GM06990 (cell line): ENCODE measurements around the gene RNFT2.

ENCODE experiments used
- DNase-seq: peaks from one replicate; pipeline ENCODE4 v3.0.0-alpha.2; 2011; ENCODE audit not compliant: insufficient read length; ENCODE audit errors: extremely low read depth
- H3K27me3 ChIP-seq: replicated peaks from 2 replicates; pipeline ENCODE4 v1.6.0; 2011; ENCODE audit warnings: low read length; ENCODE audit not compliant: control insufficient read depth, insufficient read depth
- H3K36me3 ChIP-seq: 2 replicates; pipeline ENCODE4 v1.5.1; 2011; ENCODE audit warnings: low read length; ENCODE audit not compliant: control insufficient read depth, insufficient read depth
- H3K4me3 ChIP-seq: replicated peaks from 2 replicates; pipeline ENCODE4 v1.5.1; 2011; ENCODE audit warnings: low read depth, mild to moderate bottlenecking, control low read depth, low read length
- TF ChIP-seq, protein P1 (sequence below): IDR thresholded peaks from 2 replicates; pipeline ENCODE4 v1.5.1; 2011; ENCODE audit warnings: low read length, control low read depth, mild to moderate bottlenecking, inconsistent platforms; ENCODE audit not compliant: insufficient read depth, poor library complexity, severe bottlenecking

Gene RNFT2

DNA sequence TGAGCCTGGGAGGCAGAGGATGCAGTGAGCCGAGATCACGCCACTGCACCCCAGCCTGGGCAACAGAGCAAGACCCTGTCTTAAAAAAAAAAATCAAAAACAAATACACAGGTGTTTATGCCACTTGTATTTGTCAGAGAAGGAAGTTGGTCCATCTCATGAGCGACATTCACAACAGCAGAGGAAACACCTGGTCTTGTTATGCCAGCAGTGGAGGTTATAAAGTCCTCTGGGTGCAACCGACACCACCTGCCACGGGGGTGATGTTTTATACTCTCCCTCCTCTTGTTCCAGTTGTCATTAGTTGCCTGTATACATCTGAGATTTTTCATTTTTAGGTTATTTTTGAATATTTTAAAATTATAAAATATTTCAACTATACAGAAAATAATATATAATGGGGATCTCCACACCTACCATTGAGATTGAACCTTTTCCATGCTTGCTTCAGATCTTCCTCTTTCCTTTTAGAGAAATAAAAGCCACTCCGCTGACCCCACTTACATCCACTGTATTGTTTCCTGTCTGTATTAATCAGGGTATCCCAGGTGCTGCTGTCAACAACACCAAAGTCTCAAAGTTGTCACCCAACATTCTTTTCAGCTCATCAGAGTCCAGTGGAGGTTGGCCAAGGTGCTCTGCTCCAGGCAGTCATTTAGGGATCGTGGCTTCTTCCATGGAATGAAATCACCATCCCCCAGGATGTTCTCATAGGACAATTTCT, 65.1 kb downstream of the RNFT2 start:
- peak; percentile 28 for DNase-seq
- Histone ChIP-seq H3K4me3 (no peak overlapping the region), H3K36me3 (no peaks in the 10 kb centered on the region; the same call in 1 of the 2 replicates), H3K27me3 (no peaks in the 10 kb centered on the region)
- TF ChIP-seq, protein P1, sequence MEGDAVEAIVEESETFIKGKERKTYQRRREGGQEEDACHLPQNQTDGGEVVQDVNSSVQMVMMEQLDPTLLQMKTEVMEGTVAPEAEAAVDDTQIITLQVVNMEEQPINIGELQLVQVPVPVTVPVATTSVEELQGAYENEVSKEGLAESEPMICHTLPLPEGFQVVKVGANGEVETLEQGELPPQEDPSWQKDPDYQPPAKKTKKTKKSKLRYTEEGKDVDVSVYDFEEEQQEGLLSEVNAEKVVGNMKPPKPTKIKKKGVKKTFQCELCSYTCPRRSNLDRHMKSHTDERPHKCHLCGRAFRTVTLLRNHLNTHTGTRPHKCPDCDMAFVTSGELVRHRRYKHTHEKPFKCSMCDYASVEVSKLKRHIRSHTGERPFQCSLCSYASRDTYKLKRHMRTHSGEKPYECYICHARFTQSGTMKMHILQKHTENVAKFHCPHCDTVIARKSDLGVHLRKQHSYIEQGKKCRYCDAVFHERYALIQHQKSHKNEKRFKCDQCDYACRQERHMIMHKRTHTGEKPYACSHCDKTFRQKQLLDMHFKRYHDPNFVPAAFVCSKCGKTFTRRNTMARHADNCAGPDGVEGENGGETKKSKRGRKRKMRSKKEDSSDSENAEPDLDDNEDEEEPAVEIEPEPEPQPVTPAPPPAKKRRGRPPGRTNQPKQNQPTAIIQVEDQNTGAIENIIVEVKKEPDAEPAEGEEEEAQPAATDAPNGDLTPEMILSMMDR, result no peak

DNA sequence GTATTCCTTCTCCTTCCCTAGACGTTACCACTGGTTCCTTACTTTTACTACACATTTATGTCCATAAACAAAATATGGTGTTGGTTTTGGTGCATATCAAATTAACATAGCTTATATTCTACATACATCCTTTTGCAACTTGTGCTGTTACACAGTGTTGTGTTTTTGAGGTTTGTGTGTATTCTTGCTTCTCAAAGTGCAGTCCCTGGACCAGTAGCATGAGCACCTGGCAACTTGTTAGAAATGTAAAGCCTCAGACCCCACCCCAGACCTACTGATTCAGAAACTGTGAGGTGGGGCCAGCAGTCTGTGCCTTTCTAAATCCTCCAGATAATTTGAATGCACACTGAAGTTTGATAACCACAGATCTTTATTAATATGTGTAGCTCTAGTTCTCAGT, 65.9 kb downstream of the RNFT2 start:
- TF ChIP-seq, protein P1, result no peak
- H3K36me3 ChIP-seq, result no peaks in the 10 kb centered on the region; the same call in 1 of the 2 replicates
- no peak overlapping the region for H3K4me3 ChIP-seq
- DNase-seq, result no peak
- H3K27me3 ChIP-seq, result no peaks in the 10 kb centered on the region

DNA sequence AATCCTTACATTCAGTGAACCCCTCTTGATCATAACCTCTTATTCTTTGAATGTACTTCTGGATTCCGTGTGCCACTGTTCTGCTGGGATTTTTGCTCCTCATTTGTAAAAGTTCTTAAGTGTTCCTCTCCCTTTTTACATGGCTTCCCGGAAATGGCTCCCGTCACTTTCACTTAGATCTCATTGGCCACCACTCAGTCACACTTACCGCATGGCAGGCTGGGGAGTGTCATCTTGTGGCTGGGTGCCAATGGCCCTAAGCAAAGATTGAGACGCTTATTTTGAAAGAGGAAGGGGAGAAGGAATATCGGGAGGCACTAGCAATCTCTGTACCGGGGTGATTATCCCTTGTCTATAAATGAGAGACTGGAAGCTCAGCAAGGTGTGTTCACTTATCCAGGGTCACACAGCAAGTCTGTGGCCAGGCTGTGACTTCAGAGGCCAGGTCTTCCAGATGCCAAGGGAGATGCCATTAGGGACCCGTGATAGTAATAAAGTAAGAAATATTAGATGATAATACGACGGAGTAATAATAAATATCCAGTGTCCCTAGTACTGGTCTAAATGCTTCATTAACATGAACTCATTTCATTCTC, 68.8 kb downstream of the RNFT2 start:
- Histone ChIP-seq H3K27me3 (no peaks in the 10 kb centered on the region), H3K36me3 (no peaks in the 10 kb centered on the region), H3K4me3 (no peak overlapping the region)
- no peak for DNase-seq
- TF ChIP-seq, protein P1, result no peak

DNA sequence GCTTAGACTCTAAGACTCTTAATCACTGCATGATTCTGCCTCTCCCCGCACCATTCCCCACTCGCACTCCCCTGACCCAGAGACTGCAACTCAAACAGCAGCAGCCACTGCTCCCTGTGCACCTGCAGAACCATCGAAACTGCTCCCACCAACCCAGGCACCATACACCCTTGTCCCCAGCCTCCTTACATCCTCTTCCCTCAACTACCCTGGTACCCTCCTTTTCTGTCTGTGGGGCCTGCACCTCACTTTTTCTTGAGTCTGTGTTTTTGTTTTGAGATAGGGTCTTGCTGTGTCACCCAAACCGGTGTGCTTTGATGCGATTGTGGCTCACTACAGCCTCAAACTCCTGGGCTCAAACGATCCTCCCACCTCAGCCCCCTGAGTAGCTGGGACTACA, 69.4 kb downstream of the RNFT2 start:
- Histone ChIP-seq H3K4me3 (no peak overlapping the region), H3K27me3 (no peaks in the 10 kb centered on the region)
- TF ChIP-seq, protein P1, result no peak

DNA sequence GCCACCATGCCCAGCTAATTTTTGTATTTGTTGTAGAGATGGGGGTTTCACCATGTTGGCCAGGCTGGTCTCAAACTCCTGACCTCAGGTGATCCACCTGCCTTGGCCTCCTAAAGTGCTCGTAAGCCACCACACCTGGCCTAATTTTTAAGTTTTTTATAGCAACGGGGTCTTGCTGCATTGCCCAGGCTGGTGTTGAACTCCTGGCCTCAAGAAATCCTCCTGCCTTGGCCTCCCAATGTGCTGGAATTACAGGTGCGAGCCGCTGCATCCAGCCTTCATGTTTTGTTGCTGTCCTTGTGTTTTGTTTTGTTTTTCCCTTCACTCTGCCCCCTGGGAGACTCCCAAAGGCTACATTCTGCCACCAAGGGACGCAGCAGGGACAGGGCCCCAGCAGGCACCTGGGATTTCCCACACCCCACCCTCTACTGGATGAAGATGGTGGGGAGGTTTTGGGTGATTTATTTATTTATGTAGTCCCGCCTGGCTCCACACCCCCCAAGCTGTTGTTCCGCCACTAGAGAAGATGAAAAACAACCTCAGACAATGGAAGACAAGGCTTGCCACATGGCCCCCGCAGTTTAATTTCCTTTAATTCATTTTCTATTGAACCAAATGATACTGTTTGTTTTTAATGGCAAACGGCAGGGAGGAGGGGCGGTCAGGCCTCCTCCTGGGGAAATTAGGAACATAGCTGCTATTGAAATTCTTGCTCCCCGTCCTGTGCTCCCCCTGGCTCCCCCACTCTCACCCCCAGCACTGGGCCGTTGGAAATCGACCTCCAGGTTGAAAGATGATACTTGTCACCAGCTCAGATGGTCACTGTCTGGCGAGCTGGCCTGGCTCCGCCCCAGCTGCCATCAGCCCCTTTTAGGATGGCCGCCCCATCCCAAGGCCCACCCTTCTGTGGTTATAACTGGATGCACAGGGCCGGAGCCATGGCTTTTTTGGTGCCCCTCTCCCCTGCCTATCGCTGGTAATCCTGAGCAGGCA, 70.3 kb downstream of the RNFT2 start:
- no peak for DNase-seq
- H3K36me3 ChIP-seq, result no peaks in the 10 kb centered on the region
- TF ChIP-seq, protein P1, result no peak

More for the DNA sequence above, 69.4 kb downstream of the RNFT2 start:
- DNase-seq, result no peak
- no peaks in the 10 kb centered on the region for H3K36me3 ChIP-seq

More for the DNA sequence above, 70.3 kb downstream of the RNFT2 start:
- H3K4me3 ChIP-seq, result no peak overlapping the region
- no peaks in the 10 kb centered on the region for H3K27me3 ChIP-seq
